Measurements from ENCODE around the gene ZNF648.

ZNF648 gene

DNA sequence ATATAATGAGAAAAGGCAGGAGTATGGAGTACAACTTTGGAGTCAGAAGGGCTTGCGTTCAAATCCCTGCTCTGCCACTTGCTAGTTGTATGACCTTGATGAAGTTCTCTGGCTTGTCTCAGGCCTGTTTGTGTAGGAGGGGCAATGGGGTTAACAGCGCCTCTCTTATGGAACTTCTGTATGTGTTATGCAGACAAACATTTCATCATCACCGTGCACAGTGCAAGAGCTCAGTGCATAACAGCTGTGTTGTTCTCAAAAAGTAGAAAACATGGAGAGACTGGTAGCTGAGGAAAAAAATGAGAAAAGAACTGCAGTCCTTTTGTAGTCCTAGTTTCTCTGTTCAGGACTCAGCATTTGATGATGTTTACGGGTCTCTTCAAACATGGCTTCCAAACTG is 10.4 kb upstream of the ZNF648 start:
- no peak overlapping the region for H2AFZ ChIP-seq (ENCODE audit: low read length, unreplicated experiment)

DNA sequence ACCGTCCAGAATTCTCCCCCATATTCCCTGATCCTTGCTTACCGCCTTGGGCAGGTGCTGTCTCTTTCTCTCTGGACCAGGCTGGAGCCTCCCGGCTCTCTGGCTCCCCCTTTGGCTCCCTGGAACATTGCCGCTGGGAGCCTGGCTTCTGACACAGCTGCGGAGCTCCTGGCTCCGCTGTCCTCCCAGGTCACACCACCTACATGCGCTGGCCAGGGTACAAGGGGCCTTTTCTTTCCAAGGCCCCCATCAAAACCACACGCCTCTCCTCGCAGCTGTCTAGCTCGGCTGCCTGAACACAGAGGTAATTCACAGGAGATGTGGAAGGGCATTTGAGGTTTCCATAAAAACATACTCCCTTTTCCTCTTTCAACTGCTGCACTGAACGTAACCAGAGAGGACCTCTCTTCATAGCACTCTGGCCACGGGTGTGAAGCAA is 7.5 kb upstream of the ZNF648 start:
- Histone ChIP-seq H3K27ac (ENCODE audit: low read depth, low read length) (no peak overlapping the region), H3K4me3 (ENCODE audit: low read depth, low read length) (no peak overlapping the region), H2AFZ (ENCODE audit: low read length, unreplicated experiment) (no peak overlapping the region), H3K36me3 (ENCODE audit: insufficient read depth, low read length) (no peaks in the 10 kb centered on the region), H3K79me2 (ENCODE audit: control insufficient read depth, insufficient read depth, low read length, unreplicated experiment) (no peaks in the 10 kb centered on the region), H3K27me3 (ENCODE audit: insufficient read depth, low read length) (peaks cover 3% of the 10 kb centered on the region), H3K4me1 (ENCODE audit: control insufficient read depth, insufficient read depth, low read length, unreplicated experiment) (no peaks in the 10 kb centered on the region)

More for the DNA sequence above, 10.4 kb upstream of the ZNF648 start:
- no peaks in the 10 kb centered on the region for H3K79me2 ChIP-seq (ENCODE audit: control insufficient read depth, insufficient read depth, low read length, unreplicated experiment)
- H3K27me3 ChIP-seq (ENCODE audit: insufficient read depth, low read length), result peaks cover 3% of the 10 kb centered on the region
- H3K36me3 ChIP-seq (ENCODE audit: insufficient read depth, low read length), result no peaks in the 10 kb centered on the region
- H3K27ac ChIP-seq (ENCODE audit: low read depth, low read length), result no peak overlapping the region
- H3K4me3 ChIP-seq (ENCODE audit: low read depth, low read length), result no peak overlapping the region
- H3K4me1 ChIP-seq (ENCODE audit: control insufficient read depth, insufficient read depth, low read length, unreplicated experiment), result no peaks in the 10 kb centered on the region

DNA sequence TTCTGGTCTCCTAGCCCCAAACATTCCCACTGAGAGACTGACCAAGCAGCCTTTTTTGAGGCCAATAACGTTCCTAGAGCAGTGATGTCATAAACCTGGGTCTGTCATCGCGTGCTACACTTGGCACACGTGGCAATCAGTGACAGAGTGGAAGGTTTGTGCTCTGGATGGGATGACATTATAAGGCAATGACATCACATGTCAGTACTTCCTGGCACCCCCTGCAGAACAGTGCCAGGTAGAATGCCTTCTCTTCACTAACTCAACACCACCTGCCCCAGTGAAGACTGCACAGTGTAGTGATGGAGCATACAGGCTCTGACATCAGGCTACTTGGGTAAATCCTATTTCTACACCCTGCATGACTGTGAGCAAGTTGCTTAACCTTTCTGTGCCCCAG is 5.4 kb upstream of the ZNF648 start:
- Histone ChIP-seq H3K4me1 (ENCODE audit: control insufficient read depth, insufficient read depth, low read length, unreplicated experiment) (no peaks in the 10 kb centered on the region), H3K27me3 (ENCODE audit: insufficient read depth, low read length) (peaks cover 3% of the 10 kb centered on the region), H3K79me2 (ENCODE audit: control insufficient read depth, insufficient read depth, low read length, unreplicated experiment) (no peaks in the 10 kb centered on the region), H3K36me3 (ENCODE audit: insufficient read depth, low read length) (no peaks in the 10 kb centered on the region), H2AFZ (ENCODE audit: low read length, unreplicated experiment) (no peak overlapping the region), H3K4me3 (ENCODE audit: low read depth, low read length) (no peak overlapping the region), H3K27ac (ENCODE audit: low read depth, low read length) (no peak overlapping the region)

DNA sequence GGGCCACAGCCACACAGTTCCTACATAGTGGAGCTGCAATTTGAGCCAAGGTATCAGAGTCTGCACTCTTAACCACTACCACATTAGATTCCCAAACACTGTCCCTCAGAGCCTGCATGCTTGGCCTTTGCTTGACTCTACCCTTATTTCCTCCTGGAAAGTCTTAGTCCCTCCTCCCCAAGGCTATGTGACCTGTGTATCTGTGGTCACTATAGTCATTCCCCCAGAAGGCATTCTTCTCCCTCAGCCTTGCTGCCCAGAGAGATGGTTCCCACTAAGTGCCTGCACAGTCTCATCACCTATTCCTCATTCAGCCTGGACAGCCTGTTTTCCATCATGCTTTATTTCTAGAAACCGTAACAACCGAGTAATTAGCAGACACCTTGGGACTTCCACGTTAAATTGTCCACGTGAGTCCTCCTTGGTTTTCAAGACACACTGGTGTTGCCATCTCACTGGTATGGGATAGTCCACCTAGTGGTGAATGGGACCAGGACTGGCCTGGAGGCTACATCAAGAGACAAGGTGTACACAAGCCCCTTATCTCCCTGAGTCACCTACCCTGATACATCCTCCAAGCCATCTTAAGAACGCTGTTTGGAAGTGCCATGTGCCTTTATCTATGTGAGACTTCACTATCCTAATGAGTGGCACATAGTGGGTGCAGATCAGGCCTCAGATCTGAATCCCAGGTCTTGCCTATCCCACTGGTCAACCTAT is 3.8 kb upstream of the ZNF648 start:
- H3K36me3 ChIP-seq (ENCODE audit: insufficient read depth, low read length), result no peaks in the 10 kb centered on the region
- H2AFZ ChIP-seq (ENCODE audit: low read length, unreplicated experiment), result no peak overlapping the region
- H3K4me1 ChIP-seq (ENCODE audit: control insufficient read depth, insufficient read depth, low read length, unreplicated experiment), result no peaks in the 10 kb centered on the region
- H3K4me3 ChIP-seq (ENCODE audit: low read depth, low read length), result no peak overlapping the region
- H3K79me2 ChIP-seq (ENCODE audit: control insufficient read depth, insufficient read depth, low read length, unreplicated experiment), result no peaks in the 10 kb centered on the region
- H3K27ac ChIP-seq (ENCODE audit: low read depth, low read length), result no peak overlapping the region
- peaks cover 3% of the 10 kb centered on the region for H3K27me3 ChIP-seq (ENCODE audit: insufficient read depth, low read length)

DNA sequence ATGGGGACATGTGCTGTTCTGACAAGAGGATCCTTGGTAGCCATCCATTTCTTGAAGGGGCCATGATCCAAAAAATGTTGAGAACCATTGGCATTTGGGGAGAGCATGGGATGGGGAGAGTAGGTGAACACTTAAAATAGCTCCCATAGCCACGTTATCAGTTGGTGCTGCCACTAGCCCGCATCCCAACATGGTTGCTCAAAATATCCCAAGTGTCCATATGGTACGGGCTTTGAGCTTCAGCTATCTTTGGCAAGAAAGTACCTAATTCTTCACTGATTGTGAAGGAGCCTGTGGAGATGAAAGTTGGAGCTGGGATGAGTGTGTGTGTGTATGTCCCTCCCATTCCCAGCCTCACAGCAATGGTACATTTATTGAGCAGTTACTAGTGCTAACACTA is 3.1 kb upstream of the ZNF648 start:
- Histone ChIP-seq H3K79me2 (ENCODE audit: control insufficient read depth, insufficient read depth, low read length, unreplicated experiment) (no peaks in the 10 kb centered on the region), H3K4me3 (ENCODE audit: low read depth, low read length) (no peak overlapping the region), H3K27me3 (ENCODE audit: insufficient read depth, low read length) (peaks cover 3% of the 10 kb centered on the region), H3K4me1 (ENCODE audit: control insufficient read depth, insufficient read depth, low read length, unreplicated experiment) (no peaks in the 10 kb centered on the region), H3K27ac (ENCODE audit: low read depth, low read length) (no peak overlapping the region), H2AFZ (ENCODE audit: low read length, unreplicated experiment) (no peak overlapping the region), H3K36me3 (ENCODE audit: insufficient read depth, low read length) (no peaks in the 10 kb centered on the region)

DNA sequence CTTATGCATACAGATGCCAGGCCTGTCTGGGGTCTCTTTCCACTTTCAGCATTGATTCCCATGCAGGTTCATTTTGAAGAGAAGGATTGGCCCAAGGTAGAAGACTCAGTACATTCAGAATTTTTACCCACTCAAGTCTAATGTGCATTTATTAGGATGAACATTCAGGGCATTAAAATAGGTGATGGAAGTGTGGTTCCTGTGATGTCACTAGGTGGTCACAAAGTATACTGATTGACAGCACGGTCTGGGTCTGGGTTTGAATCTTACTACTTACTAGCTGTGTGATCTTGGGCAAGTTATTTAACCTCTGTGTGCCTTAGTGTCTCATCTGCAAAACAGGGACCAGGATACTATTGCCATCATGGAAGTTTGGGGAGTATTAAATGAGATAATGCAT is 711 bp upstream of the ZNF648 start:
- Histone ChIP-seq H3K36me3 (ENCODE audit: insufficient read depth, low read length) (no peaks in the 10 kb centered on the region), H3K27me3 (ENCODE audit: insufficient read depth, low read length) (no peaks in the 10 kb centered on the region), H3K27ac (ENCODE audit: low read depth, low read length) (no peak overlapping the region), H3K4me3 (ENCODE audit: low read depth, low read length) (no peak overlapping the region), H3K79me2 (ENCODE audit: control insufficient read depth, insufficient read depth, low read length, unreplicated experiment) (no peaks in the 10 kb centered on the region), H2AFZ (ENCODE audit: low read length, unreplicated experiment) (no peak overlapping the region), H3K4me1 (ENCODE audit: control insufficient read depth, insufficient read depth, low read length, unreplicated experiment) (no peaks in the 10 kb centered on the region)

DNA sequence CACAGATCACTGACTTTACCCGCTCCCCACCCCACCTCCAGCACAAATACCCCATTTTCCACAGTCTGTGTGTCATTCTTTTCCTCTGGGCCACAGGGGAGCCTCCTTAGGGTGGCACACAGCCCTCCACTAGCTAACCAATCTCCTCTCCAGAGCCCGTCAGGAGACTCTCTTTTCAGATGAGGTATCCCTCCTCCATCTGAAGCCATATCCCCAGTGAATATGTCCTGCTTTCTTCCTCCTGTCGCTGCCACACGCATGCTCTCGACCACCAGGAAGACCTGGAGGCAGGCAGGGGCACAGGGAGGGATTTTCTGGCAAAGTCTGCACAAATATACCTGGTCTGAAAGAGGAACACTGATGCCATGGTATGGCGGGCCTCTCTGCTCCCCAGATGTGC is 635 bp downstream of the ZNF648 start:
- Histone ChIP-seq H3K36me3 (ENCODE audit: insufficient read depth, low read length) (no peaks in the 10 kb centered on the region), H3K79me2 (ENCODE audit: control insufficient read depth, insufficient read depth, low read length, unreplicated experiment) (no peaks in the 10 kb centered on the region), H3K27ac (ENCODE audit: low read depth, low read length) (no peak overlapping the region), H3K4me1 (ENCODE audit: control insufficient read depth, insufficient read depth, low read length, unreplicated experiment) (no peaks in the 10 kb centered on the region), H3K27me3 (ENCODE audit: insufficient read depth, low read length) (no peaks in the 10 kb centered on the region), H3K4me3 (ENCODE audit: low read depth, low read length) (no peak overlapping the region), H2AFZ (ENCODE audit: low read length, unreplicated experiment) (no peak overlapping the region)

GRCh38 chr1:182059936-182060335 is 1.6 kb downstream of the ZNF648 start:
- H3K36me3 ChIP-seq (ENCODE audit: insufficient read depth, low read length), result no peaks in the 10 kb centered on the region
- H3K4me3 ChIP-seq (ENCODE audit: low read depth, low read length), result no peak overlapping the region
- H2AFZ ChIP-seq (ENCODE audit: low read length, unreplicated experiment), result no peak overlapping the region
- H3K79me2 ChIP-seq (ENCODE audit: control insufficient read depth, insufficient read depth, low read length, unreplicated experiment), result no peaks in the 10 kb centered on the region
- H3K4me1 ChIP-seq (ENCODE audit: control insufficient read depth, insufficient read depth, low read length, unreplicated experiment), result no peaks in the 10 kb centered on the region
- H3K27ac ChIP-seq (ENCODE audit: low read depth, low read length), result no peak overlapping the region
- no peaks in the 10 kb centered on the region for H3K27me3 ChIP-seq (ENCODE audit: insufficient read depth, low read length)

GRCh38 chr1:182056601-182057366 is 4.7 kb downstream of the ZNF648 start:
- H3K4me3 ChIP-seq (ENCODE audit: low read depth, low read length), result no peak overlapping the region
- H3K4me1 ChIP-seq (ENCODE audit: control insufficient read depth, insufficient read depth, low read length, unreplicated experiment), result no peaks in the 10 kb centered on the region
- no peak overlapping the region for H2AFZ ChIP-seq (ENCODE audit: low read length, unreplicated experiment)
- H3K36me3 ChIP-seq (ENCODE audit: insufficient read depth, low read length), result no peaks in the 10 kb centered on the region
- H3K79me2 ChIP-seq (ENCODE audit: control insufficient read depth, insufficient read depth, low read length, unreplicated experiment), result no peaks in the 10 kb centered on the region
- H3K27ac ChIP-seq (ENCODE audit: low read depth, low read length), result no peak overlapping the region
- H3K27me3 ChIP-seq (ENCODE audit: insufficient read depth, low read length), result no peaks in the 10 kb centered on the region

- no peaks in the 10 kb centered on the region for H3K4me1 ChIP-seq (ENCODE audit: control insufficient read depth, insufficient read depth, low read length, unreplicated experiment)
- no peaks in the 10 kb centered on the region for H3K79me2 ChIP-seq (ENCODE audit: control insufficient read depth, insufficient read depth, low read length, unreplicated experiment)
- no peak overlapping the region for H3K27ac ChIP-seq (ENCODE audit: low read depth, low read length)
- no peak overlapping the region for H2AFZ ChIP-seq (ENCODE audit: low read length, unreplicated experiment)
- H3K27me3 ChIP-seq (ENCODE audit: insufficient read depth, low read length), result no peaks in the 10 kb centered on the region
- H3K4me3 ChIP-seq (ENCODE audit: low read depth, low read length), result no peak overlapping the region
- no peaks in the 10 kb centered on the region for H3K36me3 ChIP-seq (ENCODE audit: insufficient read depth, low read length)
Observed at GRCh38 chr1:182054698-182055326, 6.7 kb downstream of the ZNF648 start.

All from ACC112 (cell line).